A549 (cell line): ENCODE results near the gene CPT1B. TPM values are rescaled to one million over a fixed set of nuclear protein-coding genes. Genes with fewer than 3 reads are reported as not detected.

Experiments
- ATAC-seq, 2 experiments: fragments of 200-7000 bp in 1 of 2; fragments of >200 bp in 1 of 2; cut with Nextera tagmentation in 1 of 2; cut with Tn5 transposase in 1 of 2; 3 replicates each; pipeline versions ENCODE4 v1.8.0 to v1.9.1; 2018 to 2020; ENCODE audit warnings: mild to moderate bottlenecking in 1 of 2, moderate library complexity in 1 of 2
- CTCF ChIA-PET: fragments of 300-600 bp; sonication (Branson Sonifier 250); formaldehyde crosslinking; extraction: SDS; loops from one replicate; lab custom pipeline; 2021; ENCODE audit warnings: antibody characterized with exemption, inconsistent platforms; lab: Yijun Ruan, JAX
- POLR2A ChIA-PET: fragments of 350-600 bp; formaldehyde crosslinking; extraction: SDS; loops from one replicate; lab custom pipeline; 2021; ENCODE audit warnings: antibody characterized with exemption, inconsistent platforms; lab: Yijun Ruan, JAX
- DNase-seq, 2 experiments: peaks; one replicate each; pipeline versions ENCODE4 v3.0.0 to v3.0.0-alpha.2; 2011 to 2016; ENCODE audit warnings: low read depth in 1 of 2, low spot score in 1 of 2
- FAIRE-seq: peaks from 2 replicates; lab custom pipeline; 2011; peaks lifted over from hg19 to GRCh38; lab: Jason Lieb, UNC
- H3K27ac ChIP-seq, 2 experiments: fragments of >200 bp; sonication (Bioruptor Twin); formaldehyde crosslinking; 3 replicates each; pipeline ENCODE4 v1.5.1; 2016 to 2017
- H3K4me1 ChIP-seq: fragments of >200 bp; sonication (Bioruptor Twin); formaldehyde crosslinking; 3 replicates; pipeline ENCODE4 v1.6.1; 2016
- H3K4me2 ChIP-seq: fragments of >200 bp; sonication (Bioruptor Twin); formaldehyde crosslinking; 3 replicates; pipeline ENCODE4 v1.6.1; 2016
- H3K4me3 ChIP-seq: fragments of >200 bp; sonication (Bioruptor Twin); formaldehyde crosslinking; 3 replicates; pipeline ENCODE4 v1.5.1; 2016
- H3K9me3 ChIP-seq: fragments of >200 bp; sonication (Bioruptor Twin); formaldehyde crosslinking; 3 replicates; pipeline ENCODE4 v1.6.1; 2016
- CHD2 ChIP-seq: fragments of 150-350 bp; IDR thresholded peaks from 2 replicates; pipeline ENCODE4 v1.6.1; 2014; ENCODE audit warnings: low read length; ENCODE audit not compliant: partially characterized antibody
- EHF ChIP-seq: fragments of 250-450 bp; sonication (Bioruptor Pico); IDR thresholded peaks from 2 replicates; pipeline ENCODE4 v1.5.0; 2020; ENCODE audit warnings: mild to moderate bottlenecking
- ESRRA ChIP-seq: fragments of 150-350 bp; IDR thresholded peaks from 2 replicates; pipeline ENCODE4 v1.6.1; 2014; ENCODE audit warnings: mild to moderate bottlenecking, low read length, borderline replicate concordance
- FOSB ChIP-seq: fragments of 250-450 bp; sonication (Bioruptor Pico); IDR thresholded peaks from 2 replicates; pipeline ENCODE4 v1.5.0; 2020; ENCODE audit warnings: mild to moderate bottlenecking, moderate library complexity
- KDM1A ChIP-seq: fragments of 200-600 bp; sonication (generic); IDR thresholded peaks from 2 replicates; pipeline ENCODE4 v1.6.1; 2016; ENCODE audit warnings: low read depth, mild to moderate bottlenecking
- KDM5A ChIP-seq: fragments of 200-600 bp; sonication (generic); IDR thresholded peaks from 2 replicates; pipeline ENCODE4 v1.6.1; 2016; ENCODE audit warnings: antibody characterized with exemption, mild to moderate bottlenecking
- MAFK ChIP-seq: fragments of 450-650 bp; IDR thresholded peaks from 2 replicates; pipeline ENCODE4 v1.6.1; 2014; ENCODE audit not compliant: partially characterized antibody
- ZSCAN20 ChIP-seq: fragments of 250-450 bp; sonication (Bioruptor Pico); IDR thresholded peaks from 2 replicates; pipeline ENCODE4 v1.8.0; 2022; ENCODE audit warnings: mild to moderate bottlenecking, moderate library complexity
- WGBS: methylation state at CpG from one replicate; pipeline ENCODE4 v1.1.6; 2017; ENCODE audit errors: missing lambda C conversion rate; 5-methylcytosine and 5-hydroxymethylcytosine counted together
- polyA plus RNA-seq, 4 experiments: library from polyadenylated mRNA; depleted of rRNA in 3 of 4; stranded (reverse); fragments of >200 nt; fragmentation: RNase III in 1 of 4; extraction: RNeasy Plus Mini Kit Qiagen cat#74134 plus additional on column Dnase treatment in 1 of 4; gene quantifications; 2 replicates in 3 of 4; 3 replicates in 1 of 4; pipeline ENCODE4 v1.2.3, GENCODE V29; 2011 to 2017
- TF ChIP-seq, protein P1 (sequence below): fragments of >200 bp; sonication (Bioruptor Twin); formaldehyde crosslinking; IDR thresholded peaks from 3 replicates; pipeline ENCODE4 v1.6.1; 2016
- TF ChIP-seq, protein P2 (sequence below): IDR thresholded peaks from 2 replicates; pipeline ENCODE4 v1.6.1; 2012
- TF ChIP-seq, protein P3 (sequence below): fragments of 250-450 bp; sonication (Bioruptor Pico); IDR thresholded peaks from 2 replicates; pipeline ENCODE4 v1.5.0; 2020; ENCODE audit warnings: low read depth, mild to moderate bottlenecking, moderate library complexity
- TF ChIP-seq, protein P4 (sequence below): fragments of >200 bp; sonication (Bioruptor Twin); formaldehyde crosslinking; IDR thresholded peaks from 3 replicates; pipeline ENCODE4 v1.5.1; 2016

CPT1B gene
- polyA plus RNA-seq, 2 of the 4 experiments (the other 2 are of a cell fraction) = 12.1 to 26.5 TPM

DNA sequence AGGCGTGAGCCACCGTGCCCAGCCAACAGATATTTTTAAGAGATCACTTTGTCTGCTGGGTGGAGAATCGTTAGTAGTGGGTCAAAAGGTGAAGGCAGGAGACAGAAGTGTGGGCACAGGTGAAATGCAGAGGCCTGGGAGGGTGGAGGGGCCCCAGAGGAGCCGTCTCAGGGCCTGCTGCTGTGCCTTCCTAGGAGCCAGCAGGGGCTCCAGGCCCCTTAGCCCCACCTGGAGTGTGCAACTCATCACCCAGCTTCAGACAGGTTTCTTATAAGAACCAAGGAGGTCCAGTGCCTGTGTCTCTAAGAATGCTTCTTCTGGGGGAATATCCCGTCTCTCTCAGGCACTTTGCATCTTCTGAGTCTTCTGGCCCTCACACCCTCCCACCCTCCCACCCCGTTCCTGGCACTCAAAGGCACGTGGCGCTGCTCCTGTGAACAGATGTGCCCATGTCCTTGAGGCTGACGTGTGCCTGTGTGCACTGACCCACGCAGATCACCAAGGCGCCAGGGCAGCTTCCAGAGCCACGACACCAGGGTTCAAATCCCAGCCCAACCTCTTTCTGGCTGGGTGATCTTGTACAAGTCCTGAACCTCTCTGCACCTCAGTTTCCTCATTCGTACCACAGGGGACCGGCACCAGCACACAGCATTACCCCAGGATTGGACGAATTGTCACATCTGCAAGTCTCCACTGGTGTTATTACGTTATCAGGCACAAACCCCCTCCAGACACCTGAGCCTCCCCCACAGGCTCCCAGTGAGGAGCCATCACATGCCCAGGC, 46.3 kb upstream of the CPT1B start (continued):
- TF ChIP-seq ESRRA (no peak), EHF (no peak), FOSB (CRISPR knock-in tag) (no peak), CHD2 (no peak), KDM5A (no peak), KDM1A (no peak)
- TF ChIP-seq, protein P1, sequence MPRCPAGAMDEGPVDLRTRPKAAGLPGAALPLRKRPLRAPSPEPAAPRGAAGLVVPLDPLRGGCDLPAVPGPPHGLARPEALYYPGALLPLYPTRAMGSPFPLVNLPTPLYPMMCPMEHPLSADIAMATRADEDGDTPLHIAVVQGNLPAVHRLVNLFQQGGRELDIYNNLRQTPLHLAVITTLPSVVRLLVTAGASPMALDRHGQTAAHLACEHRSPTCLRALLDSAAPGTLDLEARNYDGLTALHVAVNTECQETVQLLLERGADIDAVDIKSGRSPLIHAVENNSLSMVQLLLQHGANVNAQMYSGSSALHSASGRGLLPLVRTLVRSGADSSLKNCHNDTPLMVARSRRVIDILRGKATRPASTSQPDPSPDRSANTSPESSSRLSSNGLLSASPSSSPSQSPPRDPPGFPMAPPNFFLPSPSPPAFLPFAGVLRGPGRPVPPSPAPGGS = no peak
- TF ChIP-seq, protein P2, sequence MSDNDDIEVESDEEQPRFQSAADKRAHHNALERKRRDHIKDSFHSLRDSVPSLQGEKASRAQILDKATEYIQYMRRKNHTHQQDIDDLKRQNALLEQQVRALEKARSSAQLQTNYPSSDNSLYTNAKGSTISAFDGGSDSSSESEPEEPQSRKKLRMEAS = no peak

DNA sequence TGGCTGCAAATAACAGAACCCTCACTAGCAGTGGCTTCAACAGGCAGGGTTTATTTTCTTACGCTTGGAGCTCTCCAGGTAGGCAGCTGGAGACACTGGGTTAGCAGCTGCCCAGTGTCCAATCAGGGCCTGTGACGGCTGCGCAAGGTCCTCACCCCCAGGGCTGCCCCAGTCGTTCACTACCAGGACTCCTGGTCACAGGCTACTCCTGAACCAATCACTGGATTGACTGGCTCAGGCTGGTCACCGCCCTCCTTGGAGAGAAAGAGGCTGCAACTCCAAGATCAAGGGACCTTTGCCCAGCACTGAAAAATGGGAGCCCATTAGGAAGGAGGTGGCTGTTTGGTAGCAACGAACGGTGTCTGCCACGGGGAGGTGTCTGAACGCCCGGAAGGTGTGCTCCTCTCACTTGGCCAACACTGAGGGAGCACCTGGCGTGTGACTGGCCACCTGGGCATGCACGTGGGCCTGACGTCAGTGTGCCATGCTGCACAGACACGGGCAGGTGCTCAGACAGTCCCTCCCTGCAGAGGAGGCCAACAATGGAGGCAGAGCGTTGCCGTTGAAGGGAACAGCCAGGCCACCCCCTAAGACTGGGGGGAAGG, 44.6 kb upstream of the CPT1B start:
- WGBS = no CpG with 5 or more reads among the region's 16 CpGs
- FAIRE-seq (no peak), DNase-seq (no peak), ATAC-seq (no peak; a peak in 1 of 6 replicates)
- TF ChIP-seq, protein P3, sequence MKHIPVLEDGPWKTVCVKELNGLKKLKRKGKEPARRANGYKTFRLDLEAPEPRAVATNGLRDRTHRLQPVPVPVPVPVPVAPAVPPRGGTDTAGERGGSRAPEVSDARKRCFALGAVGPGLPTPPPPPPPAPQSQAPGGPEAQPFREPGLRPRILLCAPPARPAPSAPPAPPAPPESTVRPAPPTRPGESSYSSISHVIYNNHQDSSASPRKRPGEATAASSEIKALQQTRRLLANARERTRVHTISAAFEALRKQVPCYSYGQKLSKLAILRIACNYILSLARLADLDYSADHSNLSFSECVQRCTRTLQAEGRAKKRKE (CRISPR knock-in tag) = no peak
- Histone ChIP-seq H3K4me3 (no peak overlapping the region), H3K4me2 (no peak overlapping the region), H3K9me3 (no peaks in the 10 kb centered on the region), H3K4me1 (peaks cover 15% of the 10 kb centered on the region), H3K27ac (no peak overlapping the region)
- CTCF ChIA-PET = no interaction called here
- POLR2A ChIA-PET = no interaction called here

DNA sequence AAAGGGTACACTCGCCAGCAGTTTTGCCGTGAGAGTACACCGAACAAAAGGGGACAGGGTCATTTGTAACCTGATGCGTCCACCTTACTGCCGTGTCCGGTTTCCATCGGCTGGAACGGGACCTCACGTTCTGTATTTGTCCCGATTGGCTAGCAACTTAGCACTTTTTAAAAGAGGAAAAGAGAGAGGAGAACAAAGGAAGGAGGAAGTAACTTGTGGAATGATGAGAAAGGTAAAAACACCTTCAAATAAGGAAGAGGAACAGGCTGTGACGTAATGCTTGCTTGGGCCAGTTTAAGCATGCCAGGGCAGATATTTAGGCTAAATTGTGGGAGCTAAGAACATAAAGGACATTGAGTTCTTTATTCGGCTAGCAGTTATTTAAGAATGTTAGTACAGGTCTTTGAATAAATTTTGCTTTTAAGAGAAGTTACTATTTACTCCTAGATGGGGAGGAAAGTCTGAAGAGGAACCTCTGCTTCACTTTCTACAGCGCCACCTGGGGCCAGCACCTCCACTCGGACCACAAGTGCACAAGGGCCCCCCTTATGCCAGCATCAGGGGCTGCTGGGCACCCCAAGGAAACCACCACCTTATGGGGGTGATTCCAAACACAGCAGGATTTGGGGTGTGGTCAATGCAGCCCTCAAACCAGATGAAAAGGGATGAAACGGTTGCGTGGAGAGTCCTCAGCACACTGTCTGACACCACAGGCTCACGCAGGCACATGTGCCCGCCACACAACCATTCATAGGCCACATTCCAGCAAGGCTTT, 43.9 kb upstream of the CPT1B start:
- Histone ChIP-seq H3K4me3 (no peak overlapping the region), H3K9me3 (no peaks in the 10 kb centered on the region), H3K27ac (no peak overlapping the region), H3K4me1 (peaks cover 13% of the 10 kb centered on the region), H3K4me2 (peak overlapping the region; percentile 99)
- no peak for DNase-seq
- no peak for FAIRE-seq
- POLR2A ChIA-PET = interaction anchor here (1.8 kb wide), 1 partner anchor 96 kb away, joined by 10 read pairs; the partner anchor contains the start of gene SCO2
- TF ChIP-seq ZSCAN20 (CRISPR knock-in tag) (no peak), MAFK (no peak)
- TF ChIP-seq, protein P4, sequence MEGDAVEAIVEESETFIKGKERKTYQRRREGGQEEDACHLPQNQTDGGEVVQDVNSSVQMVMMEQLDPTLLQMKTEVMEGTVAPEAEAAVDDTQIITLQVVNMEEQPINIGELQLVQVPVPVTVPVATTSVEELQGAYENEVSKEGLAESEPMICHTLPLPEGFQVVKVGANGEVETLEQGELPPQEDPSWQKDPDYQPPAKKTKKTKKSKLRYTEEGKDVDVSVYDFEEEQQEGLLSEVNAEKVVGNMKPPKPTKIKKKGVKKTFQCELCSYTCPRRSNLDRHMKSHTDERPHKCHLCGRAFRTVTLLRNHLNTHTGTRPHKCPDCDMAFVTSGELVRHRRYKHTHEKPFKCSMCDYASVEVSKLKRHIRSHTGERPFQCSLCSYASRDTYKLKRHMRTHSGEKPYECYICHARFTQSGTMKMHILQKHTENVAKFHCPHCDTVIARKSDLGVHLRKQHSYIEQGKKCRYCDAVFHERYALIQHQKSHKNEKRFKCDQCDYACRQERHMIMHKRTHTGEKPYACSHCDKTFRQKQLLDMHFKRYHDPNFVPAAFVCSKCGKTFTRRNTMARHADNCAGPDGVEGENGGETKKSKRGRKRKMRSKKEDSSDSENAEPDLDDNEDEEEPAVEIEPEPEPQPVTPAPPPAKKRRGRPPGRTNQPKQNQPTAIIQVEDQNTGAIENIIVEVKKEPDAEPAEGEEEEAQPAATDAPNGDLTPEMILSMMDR = peak; percentile 34
- no peak for ATAC-seq
- CTCF ChIA-PET = interaction anchor here (1.2 to 2.8 kb wide), 6 partner anchors 13 to 214 kb away, joined by 3 to 26 read pairs (median 8); partner anchors contain the start of genes KLHDC7B and SCO2
- WGBS = 58% methylated on average over 15 of the region's 18 CpGs
